Chondrocyte (in vitro differentiated cells): Measurements from ENCODE around the gene CCDC57. TPM values are rescaled to one million over a fixed set of nuclear protein-coding genes. Genes with fewer than 3 reads are reported as not detected.
A peak's percentile ranks its signal among the peaks of the same experiment; 100 is the strongest.

Experiments used
- DNase-seq: peaks from one replicate; pipeline ENCODE4 v3.0.0; 2021; ENCODE audit warnings: mixed read lengths, low spot score
- H3K27ac Mint-ChIP-seq: one replicate; pipeline ENCODE4 v1.8.0; 2021; ENCODE audit warnings: mild to moderate bottlenecking, moderate library complexity, mixed read lengths; ENCODE audit not compliant: unreplicated experiment
- H3K27me3 Mint-ChIP-seq: 2 replicates; pipeline ENCODE4 v1.8.0; 2021; ENCODE audit warnings: low read depth, mixed read lengths
- H3K36me3 Mint-ChIP-seq: 2 replicates; pipeline ENCODE4 v1.8.0; 2021; ENCODE audit warnings: low read depth, mixed read lengths
- H3K4me1 Mint-ChIP-seq: 2 replicates; pipeline ENCODE4 v1.8.0; 2021; ENCODE audit warnings: low read depth, mild to moderate bottlenecking, mixed read lengths
- H3K4me3 Mint-ChIP-seq: one replicate; pipeline ENCODE4 v1.8.0; 2021; ENCODE audit warnings: mild to moderate bottlenecking, moderate library complexity, mixed read lengths; ENCODE audit not compliant: unreplicated experiment
- H3K9me3 Mint-ChIP-seq: 2 replicates; pipeline ENCODE4 v1.8.0; 2021; ENCODE audit warnings: low read depth, mixed read lengths
- CTCF ChIP-seq: fragments of 200-600 bp; sonication (generic); IDR thresholded peaks from 2 replicates; pipeline ENCODE4 v1.5.0; 2021; ENCODE audit warnings: antibody characterized with exemption, mild to moderate bottlenecking, moderate library complexity
- total RNA-seq: library from RNA; stranded (reverse); gene quantifications from 3 replicates; pipeline ENCODE4 v1.2.1, GENCODE V29; 2021

CCDC57 gene
- total RNA-seq, 1 donor from 2014 or later, result 23.5 TPM

DNA sequence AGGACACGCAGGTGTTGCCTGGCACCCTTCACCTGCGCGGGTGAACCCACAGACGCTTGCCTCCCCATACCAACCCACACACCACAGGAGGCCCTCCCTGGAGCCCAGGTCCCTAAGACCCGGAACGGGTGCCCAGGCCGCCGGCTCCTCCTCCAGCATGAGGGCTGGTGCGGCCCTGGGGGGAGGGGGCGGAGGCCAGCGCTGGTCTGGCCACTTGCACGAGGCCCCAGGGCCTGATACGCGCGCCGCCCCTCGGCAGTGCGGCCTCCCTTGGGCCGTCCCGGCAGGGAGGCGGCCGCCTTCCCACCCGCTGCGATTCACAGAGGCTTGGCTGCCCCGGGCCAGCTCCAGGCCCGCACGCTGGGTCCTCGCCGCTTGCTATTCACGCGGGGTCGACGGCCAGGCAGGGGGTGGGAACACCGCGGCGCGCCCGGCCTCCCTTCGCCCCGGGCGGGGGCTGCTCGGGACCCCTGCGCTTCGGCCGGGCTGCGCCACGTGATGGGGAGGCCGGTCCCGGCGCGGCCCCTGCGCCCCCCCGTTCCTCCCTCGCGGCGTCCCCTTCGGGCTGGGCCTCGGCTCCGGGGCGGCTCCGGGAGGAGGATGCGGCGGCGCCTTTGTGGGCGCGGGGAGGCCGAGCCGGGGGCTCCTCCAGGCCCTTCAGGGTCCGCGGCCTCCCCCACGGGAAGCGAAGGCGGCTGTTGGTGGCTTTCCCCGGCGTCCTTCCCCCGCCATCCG is 115.3 kb downstream of the CCDC57 start:
- Mint-ChIP-seq H3K9me3 (no peaks in the 10 kb centered on the region), H3K4me1 (peaks cover 22% of the 10 kb centered on the region), H3K27ac (peak overlapping the region; percentile 32), H3K4me3 (peak overlapping the region; percentile 67), H3K27me3 (no peaks in the 10 kb centered on the region), H3K36me3 (peaks cover 4% of the 10 kb centered on the region)
- no peak for TF ChIP-seq CTCF
- DNase-seq, result peak; percentile 92

DNA sequence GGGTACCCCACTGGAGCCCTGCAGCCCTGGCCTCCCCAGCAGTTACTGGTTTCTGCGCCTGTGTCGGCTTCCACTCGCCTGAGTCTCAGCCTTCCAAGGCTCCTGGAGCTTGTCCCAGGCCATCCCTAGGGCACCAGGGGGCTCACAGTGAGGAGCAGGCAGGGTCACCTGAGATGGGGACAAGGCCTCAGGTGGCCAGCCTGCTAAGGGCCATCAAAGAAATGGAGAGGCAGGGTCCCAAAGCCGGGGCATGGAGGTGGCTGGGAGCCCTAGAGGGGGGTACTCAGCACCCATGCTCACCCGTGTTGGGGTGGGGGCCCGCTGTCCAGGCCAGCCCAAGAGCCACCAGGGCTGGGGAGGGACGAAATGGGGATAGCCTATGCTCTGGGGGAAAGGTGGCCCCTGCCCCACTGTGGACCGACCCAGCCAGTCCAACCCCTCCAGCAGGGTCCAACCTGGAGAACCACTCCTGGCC is 115.9 kb downstream of the CCDC57 start:
- H3K27ac Mint-ChIP-seq, result peak overlapping the region; percentile 32
- peaks cover 22% of the 10 kb centered on the region for H3K4me1 Mint-ChIP-seq
- TF ChIP-seq CTCF, result no peak
- no peaks in the 10 kb centered on the region for H3K27me3 Mint-ChIP-seq
- H3K9me3 Mint-ChIP-seq, result no peaks in the 10 kb centered on the region
- H3K4me3 Mint-ChIP-seq, result peak overlapping the region; percentile 67
- DNase-seq, result no peak
- peaks cover 4% of the 10 kb centered on the region for H3K36me3 Mint-ChIP-seq

DNA sequence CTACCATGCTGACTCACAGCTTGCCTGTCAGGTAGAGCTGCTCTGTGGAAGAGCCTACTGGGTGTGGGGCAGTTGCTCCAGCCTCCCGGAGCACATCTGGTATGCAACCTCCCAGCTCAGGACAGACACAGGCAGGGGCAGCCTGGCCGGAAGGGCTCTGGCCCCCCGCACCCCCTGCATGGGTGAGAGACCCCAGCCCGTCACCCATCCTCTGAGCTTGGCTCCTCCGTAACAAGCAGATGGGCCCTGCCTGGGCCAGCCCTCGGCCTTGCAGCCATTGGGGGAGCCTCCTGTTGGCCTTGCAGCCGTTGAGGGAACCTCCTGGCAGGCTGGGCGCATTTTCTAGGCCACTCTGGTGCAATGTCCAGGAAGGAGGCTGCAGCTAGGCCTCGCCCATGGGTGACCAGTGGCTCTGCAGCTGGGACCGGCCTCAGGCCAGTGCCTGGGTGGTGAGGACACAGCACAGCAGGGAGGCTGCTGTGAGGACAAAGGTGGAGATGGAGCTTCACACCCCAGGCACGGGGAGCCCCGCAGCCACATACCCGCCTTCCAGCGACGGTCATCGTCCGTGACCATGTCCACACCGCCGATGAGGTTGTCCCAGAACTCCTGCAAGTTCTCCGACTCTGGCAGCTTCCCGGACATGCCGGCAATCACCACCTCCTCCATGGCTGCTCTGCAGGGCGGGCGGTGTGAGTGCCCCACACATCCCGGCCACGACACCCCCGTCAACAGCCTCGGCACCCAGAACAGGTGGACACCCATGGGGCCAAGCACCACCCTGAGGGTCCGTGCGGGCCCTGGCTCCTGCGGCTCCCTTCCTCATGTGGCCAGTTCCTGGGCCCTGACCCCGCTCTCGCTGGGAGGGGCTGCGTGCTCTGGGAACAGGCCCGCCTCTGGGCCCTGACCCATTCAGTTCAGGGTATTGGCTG is 116.6 kb downstream of the CCDC57 start:
- TF ChIP-seq CTCF, result no peak
- Mint-ChIP-seq H3K27me3 (no peaks in the 10 kb centered on the region), H3K36me3 (peaks cover 5% of the 10 kb centered on the region), H3K4me3 (peak overlapping the region; percentile 67), H3K4me1 (peaks cover 22% of the 10 kb centered on the region), H3K27ac (peak overlapping the region; percentile 32), H3K9me3 (no peaks in the 10 kb centered on the region)
- DNase-seq, result peak; percentile 94

DNA sequence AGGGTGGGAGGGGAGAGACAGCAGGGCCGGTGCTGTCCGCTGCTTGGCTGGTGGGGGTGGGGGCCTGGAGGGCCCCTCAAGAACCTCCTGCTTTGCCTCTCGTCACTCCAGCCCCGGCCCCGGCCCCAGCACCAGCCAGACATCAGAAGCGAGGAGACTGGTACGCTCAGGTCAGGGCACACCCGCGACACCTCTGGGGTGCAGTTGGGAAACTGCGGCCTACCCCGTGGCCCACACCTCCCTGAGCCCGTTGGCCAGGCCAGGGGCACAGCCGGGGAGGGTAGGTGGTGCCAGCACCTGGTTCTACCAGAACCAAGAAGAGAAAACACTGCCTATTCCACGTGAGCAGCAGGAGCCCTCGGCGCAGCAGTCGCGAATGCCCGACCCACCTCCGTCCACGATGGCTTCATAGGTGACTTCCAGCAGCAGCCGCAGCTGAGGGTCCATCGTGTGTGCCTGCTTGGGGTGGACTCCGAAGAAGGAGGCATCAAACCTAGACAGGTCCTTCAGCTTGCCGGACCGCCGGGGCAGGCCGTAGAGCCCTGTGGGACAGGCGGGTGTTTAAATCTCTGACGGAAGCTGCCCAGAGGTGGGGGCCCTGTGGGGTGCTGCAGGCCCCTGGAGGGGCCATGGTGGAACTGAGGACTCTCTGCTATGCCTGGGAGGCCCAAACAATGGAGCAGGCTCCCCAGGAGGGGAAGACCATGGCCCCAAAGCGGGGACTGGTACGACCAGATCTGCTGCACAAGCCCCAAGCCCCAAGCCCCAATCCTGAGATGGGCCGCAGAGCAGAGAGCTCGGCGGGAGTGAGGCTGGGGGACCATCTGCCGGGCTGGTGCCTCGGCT is 117.5 kb downstream of the CCDC57 start:
- peaks cover 22% of the 10 kb centered on the region for H3K4me1 Mint-ChIP-seq
- no peak for TF ChIP-seq CTCF
- H3K4me3 Mint-ChIP-seq, result no peak overlapping the region
- H3K36me3 Mint-ChIP-seq, result peaks cover 5% of the 10 kb centered on the region
- no peaks in the 10 kb centered on the region for H3K27me3 Mint-ChIP-seq
- no peaks in the 10 kb centered on the region for H3K9me3 Mint-ChIP-seq
- DNase-seq, result peak; percentile 90
- H3K27ac Mint-ChIP-seq, result no peak overlapping the region
